IMR-90 (cell line): ENCODE measurements around the gene DCHS1.
A peak's percentile ranks its signal among the peaks of the same experiment; 100 is the strongest.

Experiments used
- CEBPB ChIP-seq: IDR thresholded peaks from 2 replicates; pipeline ENCODE4 v1.6.1; 2012; ENCODE audit warnings: low read depth, low read length, improper control_type of control experiment
- CTCF ChIP-seq: conservative IDR thresholded peaks from 2 replicates; pipeline ENCODE4 v1.5.1; 2012; ENCODE audit warnings: mild to moderate bottlenecking, low read depth, low read length, improper control_type of control experiment
- MAZ ChIP-seq: IDR thresholded peaks from 2 replicates; pipeline ENCODE4 v1.6.1; 2012; ENCODE audit warnings: low read depth, mild to moderate bottlenecking, low read length, improper control_type of control experiment, moderate library complexity, borderline replicate concordance
- POLR2A ChIP-seq: IDR thresholded peaks from 2 replicates; pipeline ENCODE4 v1.6.1; 2012; ENCODE audit warnings: mild to moderate bottlenecking, low read depth, low read length
- RAD21 ChIP-seq: IDR thresholded peaks from 2 replicates; pipeline ENCODE4 v1.6.1; 2012; ENCODE audit warnings: low read length, improper control_type of control experiment
- RCOR1 ChIP-seq: IDR thresholded peaks from 2 replicates; pipeline ENCODE4 v1.6.1; 2012; ENCODE audit warnings: mild to moderate bottlenecking, low read length, improper control_type of control experiment; ENCODE audit not compliant: insufficient replicate concordance
- SMC3 ChIP-seq: fragments of 150-350 bp; IDR thresholded peaks from 2 replicates; pipeline ENCODE4 v1.6.1; 2016; ENCODE audit warnings: low read depth, mild to moderate bottlenecking, antibody characterized with exemption, low read length, moderate library complexity
- USF2 ChIP-seq: fragments of 150-350 bp; IDR thresholded peaks from 2 replicates; pipeline ENCODE4 v1.6.1; 2017; ENCODE audit warnings: mild to moderate bottlenecking, antibody characterized with exemption, low read length, low read depth

GRCh38 chr11:6619004-6619745 is 36.4 kb downstream of the DCHS1 start, which contains the start of gene TPP1:
- TF ChIP-seq CEBPB: no peak
- no peak for TF ChIP-seq CTCF
- no peak for TF ChIP-seq RCOR1
- peak; percentile 100 for TF ChIP-seq USF2
- TF ChIP-seq SMC3: no peak
- TF ChIP-seq RAD21: peak; percentile 1; the same call in 1 of the 2 replicates
- TF ChIP-seq POLR2A: peak; percentile 68
- TF ChIP-seq MAZ: no peak; the same call in 1 of the 2 replicates
